UCSD-AML1 (cell line): Measurements from ENCODE around the gene MED15.
"Not testable (repeated sequence)": the region's sequence is repeated elsewhere in the genome, so short reads cannot be mapped to it uniquely, and the experiment has no call there.

ENCODE experiments used
- DNase-seq: peaks from one replicate; lab custom pipeline; 2025; ENCODE audit not compliant: unreplicated experiment; lab: John Stamatoyannopoulos, UW

MED15 gene

DNA sequence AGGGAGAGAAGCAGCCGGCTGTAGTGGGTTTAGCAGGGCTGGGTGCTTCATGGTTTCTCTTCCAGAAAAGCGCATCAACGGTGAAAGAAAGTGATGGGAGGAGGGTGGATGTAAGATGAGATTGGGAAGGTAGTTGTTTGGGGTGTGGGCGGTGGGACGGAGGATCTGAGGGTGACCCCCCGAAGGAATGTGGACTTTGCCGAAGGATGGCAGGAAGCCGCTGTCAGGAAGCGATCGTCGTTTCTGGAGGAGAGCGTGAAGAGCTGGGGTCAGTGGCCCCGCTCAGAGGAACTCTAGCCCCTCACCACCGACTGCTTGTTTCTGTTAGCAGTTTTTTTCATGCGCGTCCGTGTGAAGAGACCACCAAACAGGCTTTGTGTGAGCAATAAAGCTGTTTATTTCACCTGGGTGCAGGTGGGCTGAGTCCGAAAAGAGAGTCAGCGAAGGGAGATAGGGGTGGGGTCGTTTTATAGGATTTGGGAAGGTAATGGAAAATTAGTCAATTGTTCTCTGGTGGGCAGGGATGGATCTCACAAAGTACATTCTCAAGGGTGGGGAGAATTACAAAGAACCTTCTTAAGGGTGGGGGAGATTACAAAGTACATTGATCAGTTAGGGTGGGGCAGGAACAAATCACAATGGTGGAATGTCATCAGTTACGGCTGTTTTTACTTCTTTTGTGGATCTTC lies 801 bp downstream of the MED15 start:
- not testable (repeated sequence) for DNase-seq

DNA sequence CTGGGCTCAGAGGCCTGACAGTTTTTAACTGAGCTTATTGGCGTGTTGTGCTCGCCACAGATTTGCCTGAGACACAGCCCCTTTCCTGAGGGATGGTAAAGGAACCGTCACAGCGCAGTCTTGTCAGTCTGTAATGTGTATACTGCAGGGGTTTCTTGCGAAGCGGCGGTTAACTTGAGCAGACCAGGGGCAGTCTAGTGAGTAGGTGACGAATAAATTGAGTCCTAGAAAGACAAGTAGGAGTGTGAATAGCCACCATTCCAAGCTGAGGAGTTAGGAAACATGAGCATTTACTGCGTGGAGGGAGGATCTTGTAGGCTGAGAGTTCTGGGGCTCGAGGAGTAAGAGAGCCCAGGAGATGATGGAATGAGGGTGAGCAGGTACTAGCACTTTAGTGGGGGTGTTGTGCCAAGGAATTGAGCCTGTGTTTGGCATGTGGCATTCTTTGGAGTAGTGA lies 1.4 kb downstream of the MED15 start:
- no peak for DNase-seq

DNA sequence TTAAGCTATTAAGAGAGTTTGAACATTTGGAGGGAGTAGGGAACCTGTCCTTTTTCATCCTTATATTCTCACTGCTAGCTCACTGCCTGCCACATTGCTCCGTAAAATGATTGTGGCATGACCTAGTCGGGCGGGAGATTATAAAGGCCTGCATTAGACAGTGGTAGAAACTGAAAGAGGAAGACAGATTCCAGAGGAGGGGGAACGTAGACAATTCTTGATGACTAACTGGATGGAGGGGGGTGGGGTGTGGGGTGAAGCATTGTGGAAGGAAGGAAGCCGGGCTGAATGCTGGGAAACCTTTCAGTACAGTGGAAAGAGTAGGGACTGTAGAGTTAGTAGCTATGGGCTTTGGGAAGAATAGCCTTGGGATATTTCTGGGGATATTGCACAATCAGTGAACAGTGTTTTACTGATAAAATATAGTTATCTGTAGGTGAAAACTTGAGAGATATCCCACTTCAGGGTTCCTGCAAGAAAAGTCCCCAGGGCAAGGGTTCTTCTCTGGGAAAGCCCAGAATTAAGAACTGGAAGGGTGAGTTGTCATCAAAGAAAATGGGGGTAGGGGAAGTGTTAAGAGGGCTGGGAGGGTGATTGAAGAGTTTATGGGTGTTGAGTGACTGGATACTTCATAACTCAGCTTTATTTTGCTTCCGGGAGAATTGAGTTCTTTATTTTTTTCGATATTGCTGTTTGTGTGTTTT lies 2.1 kb downstream of the MED15 start:
- peak; percentile 68 for DNase-seq

DNA sequence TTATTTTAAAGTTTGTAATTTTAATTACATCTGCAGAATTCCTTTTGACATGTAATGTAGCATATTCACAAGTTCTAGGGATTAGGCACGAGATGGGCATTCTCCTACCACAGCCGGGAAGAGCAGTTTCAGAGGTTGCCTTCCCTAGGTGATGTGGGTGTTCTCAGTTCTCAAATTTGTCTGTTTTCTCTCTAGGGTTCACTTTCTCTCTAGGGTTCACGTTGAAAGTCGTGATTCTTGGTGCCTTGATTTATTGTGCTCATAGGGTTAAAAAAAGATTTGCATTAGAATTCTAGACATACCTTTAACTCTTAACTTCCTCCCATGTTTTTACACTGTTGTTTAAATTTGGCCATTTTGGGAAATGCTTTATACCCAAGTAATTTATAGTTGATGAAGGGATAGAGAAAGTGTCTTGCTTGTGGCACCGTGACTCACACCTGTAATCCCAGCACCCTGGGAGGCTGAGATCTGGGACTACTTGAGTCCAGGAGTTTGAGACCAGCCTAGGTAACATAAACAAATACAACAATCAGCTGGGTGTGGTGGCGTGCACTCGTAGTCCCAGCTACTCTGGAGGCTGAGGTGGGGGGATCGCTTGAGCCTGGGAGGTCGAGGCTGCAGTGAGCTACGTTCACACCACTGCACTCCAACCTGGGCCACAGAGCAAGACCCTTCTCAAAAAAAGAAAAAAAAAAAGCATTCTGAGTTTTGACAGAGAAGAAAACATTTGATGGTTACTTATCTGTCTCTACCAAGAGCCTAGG lies 3.6 kb downstream of the MED15 start:
- DNase-seq: no peak

- no peak for DNase-seq
Measured at GRCh38 chr22:20511578-20512229, 4.3 kb downstream of the MED15 start.

GRCh38 chr22:20514658-20515406 lies 7.4 kb downstream of the MED15 start:
- DNase-seq: no peak

DNA sequence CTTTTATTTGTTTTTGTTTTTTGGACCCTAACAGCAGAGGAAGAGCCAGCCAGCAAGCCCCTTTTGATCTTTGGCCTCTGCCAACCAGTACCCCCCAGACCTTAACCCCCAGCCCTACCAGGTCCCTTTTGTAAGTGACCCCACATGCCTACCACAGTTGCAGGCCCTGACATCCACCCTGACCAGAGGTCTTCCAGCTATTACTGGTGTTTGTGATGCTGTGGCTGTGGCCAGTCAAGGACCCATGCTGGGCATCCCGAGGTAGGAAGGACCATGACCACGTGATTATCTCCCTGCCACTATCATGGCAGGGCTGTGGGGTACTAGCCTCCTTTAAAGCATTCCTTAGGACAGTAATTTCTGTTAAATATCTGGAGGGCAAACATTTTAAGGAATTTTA lies 9.0 kb downstream of the MED15 start:
- DNase-seq: no peak

- DNase-seq: no peak
Measured at GRCh38 chr22:20517422-20517821, 10.0 kb downstream of the MED15 start.

GRCh38 chr22:20517841-20518592 lies 10.6 kb downstream of the MED15 start:
- no peak for DNase-seq

DNA sequence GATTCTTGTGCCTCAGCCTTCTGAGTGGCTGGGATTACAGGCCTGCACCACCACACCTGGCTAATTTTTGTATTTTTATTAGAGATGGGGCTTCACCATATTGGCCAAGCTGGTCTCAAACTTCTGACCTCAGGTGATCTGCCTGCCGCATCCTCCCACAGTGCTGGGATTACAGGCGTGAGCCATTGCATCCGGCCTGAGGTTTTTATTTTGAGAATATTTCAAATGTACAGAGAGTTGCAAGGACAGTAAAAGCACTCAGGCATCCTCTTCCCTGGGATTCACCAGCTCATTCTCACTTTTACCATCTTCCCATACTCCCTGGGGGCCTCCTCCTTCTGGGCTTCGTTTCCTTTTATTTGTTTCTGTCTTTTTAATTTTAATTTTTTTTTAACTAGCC lies 12.1 kb downstream of the MED15 start:
- DNase-seq: no peak

- no peak for DNase-seq
Measured at GRCh38 chr22:20520093-20520511, 12.7 kb downstream of the MED15 start.

DNA sequence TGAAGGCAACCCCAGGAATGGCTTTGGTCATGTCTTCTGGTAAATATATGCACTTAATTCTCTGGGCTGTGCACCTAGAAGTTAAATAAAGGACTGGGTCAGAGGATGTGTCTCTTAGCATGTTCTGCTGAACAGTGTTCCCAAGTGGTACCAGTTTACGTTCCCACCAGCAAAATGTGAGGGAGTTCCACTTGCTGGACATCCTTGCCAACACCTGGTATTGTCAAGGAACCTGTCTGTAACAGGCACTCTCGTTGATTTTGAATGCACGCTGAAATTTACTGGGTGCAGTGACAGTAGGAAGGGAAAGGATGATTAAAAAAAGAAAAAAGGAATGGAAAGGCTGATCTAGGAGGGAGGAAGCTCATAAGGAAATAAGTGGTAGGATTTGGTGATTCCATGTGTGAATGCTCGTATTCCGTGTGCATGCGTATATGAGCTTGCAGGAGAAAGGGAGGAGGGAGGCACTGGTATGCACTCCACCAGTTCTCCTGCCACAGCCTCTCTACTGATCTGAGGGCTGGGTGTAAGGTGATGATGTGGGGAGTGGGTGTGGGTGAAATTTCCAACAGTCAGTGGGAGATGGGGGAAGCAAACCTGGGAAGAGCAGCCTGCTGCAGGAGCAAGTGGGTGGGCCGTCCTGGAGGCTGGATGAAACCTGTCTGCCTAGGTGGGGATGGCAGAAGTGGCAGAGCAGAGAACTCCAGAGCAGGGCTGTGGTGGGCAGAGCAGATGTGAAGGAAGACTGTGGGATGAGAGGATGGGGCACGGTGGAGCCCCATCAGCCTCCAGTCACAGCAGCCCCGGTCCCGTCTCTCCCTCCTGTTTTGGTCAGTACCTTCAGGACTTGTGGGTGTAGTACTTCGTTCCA lies 15.0 kb downstream of the MED15 start:
- DNase-seq: no peak

GRCh38 chr22:20523086-20523983 lies 15.9 kb downstream of the MED15 start:
- no peak for DNase-seq

DNA sequence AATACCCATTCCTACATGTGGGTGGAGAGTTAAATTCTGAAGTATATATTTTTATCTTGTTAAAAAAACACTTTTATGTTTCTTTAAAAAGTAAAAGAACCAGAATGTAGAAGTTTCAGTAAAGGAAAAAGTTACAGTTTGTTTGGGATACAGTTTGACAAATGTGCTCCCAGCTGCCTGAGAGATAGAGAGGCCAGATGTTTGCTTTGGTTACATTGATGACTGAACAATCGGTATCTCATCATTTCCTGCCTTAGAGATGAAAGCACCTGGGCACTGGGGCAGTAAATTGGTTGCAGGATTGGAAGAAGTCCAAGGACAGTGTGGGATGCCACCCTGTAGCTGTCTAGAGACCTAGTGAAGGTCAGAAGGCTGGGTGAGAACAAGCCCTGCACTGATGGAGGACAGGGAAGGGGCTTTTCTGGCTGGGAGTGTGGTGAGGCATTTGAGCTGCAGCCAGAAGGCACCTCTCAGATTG lies 16.6 kb downstream of the MED15 start:
- DNase-seq: no peak

DNA sequence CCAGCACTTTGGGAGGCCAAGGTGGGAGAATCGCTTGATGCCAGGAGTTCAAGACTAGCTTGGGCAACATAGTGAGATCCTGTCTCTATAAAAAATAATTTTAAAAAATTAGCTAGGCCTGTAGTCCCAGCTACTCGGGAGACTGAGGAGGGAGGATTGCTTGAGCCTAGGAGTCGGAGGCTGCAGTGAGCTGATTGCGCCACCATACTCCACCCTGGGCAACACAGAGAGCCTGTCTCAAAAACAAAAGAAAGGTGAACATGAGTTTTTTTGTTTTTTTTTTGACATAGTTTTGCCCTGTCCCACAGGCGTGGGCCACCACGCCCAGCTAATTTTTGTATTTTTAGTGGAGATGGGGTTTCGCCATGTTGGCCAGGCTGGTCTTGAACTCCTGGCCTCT lies 17.6 kb downstream of the MED15 start:
- DNase-seq: no peak

DNA sequence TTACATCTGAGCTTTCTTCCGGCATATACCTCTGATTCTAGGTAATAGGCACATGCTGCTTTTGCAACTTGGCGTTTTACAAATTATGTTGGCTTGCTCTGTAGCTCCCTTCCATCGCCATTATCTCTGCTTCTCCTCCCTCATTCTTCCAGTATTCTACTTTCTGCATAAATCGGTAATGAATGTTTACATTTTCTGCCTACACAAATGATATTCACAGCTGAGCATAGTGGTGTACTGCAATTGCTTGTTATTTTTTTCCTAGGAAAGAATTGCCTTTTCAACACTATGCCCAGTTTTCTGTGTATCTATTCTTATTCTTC lies 18.9 kb downstream of the MED15 start:
- DNase-seq: no peak

DNA sequence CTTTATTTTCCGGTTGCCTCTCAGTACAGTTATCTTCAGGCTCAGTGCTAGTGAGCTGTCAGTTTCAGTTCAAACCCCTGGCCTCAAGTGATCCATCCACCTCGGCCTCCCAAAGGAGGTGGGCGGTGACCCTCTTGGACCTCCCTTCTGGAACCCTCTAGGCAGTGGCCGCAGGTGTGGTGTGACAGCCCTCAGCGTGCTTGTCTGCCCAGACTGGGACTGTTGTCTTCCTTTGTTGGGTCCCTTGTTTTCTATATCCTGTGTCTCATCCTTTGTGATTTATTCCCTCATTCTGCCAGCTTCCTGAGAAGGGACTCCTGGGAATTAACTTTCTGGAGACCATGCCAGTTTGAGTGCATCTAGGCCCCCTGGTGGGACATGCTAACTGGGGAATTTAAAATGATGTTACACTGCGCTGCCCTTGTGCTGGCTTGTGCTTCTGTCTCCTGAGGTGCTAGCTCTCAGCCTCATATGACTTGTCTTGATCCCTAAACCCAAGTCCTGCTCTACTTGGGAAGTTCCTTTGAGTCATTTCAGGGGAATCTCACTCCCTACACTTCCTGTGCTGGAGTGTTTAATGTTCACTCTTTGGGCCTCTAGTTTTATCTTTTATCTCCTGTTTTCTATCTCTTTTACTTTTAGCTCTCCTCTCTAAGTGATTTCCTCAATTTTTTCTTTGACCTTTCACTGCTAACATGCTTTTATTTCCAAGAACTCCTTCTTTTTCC lies 19.4 kb downstream of the MED15 start:
- no peak for DNase-seq
